Epidermal melanocyte (primary cell): ENCODE measurements around the gene ULK2.

Source experiments
- DNase-seq: peaks from one replicate; pipeline ENCODE4 v3.0.0; 2011; ENCODE audit warnings: low spot score; ENCODE audit not compliant: insufficient read length

Gene ULK2

GRCh38 chr17:19728084-19728495, 139.6 kb downstream of the ULK2 start:
- peak; percentile 90 for DNase-seq

GRCh38 chr17:19727501-19728078, 140.1 kb downstream of the ULK2 start:
- peak; percentile 99 for DNase-seq

- no peak for DNase-seq
Measured at GRCh38 chr17:19726631-19727376, 140.9 kb downstream of the ULK2 start.

- DNase-seq = no peak
Measured at GRCh38 chr17:19725486-19725885, 142.2 kb downstream of the ULK2 start.

GRCh38 chr17:19724501-19725420, 143.0 kb downstream of the ULK2 start:
- DNase-seq = no peak

- no peak for DNase-seq
Measured at GRCh38 chr17:19723964-19724363, 143.8 kb downstream of the ULK2 start.
